Ishikawa (cell line): Measurements from ENCODE around the gene IMPG2.

Source experiments
- CEBPB ChIP-seq: IDR thresholded peaks from 2 replicates; pipeline ENCODE4 v1.6.1; 2012
- CREB1 ChIP-seq: IDR thresholded peaks from 2 replicates; pipeline ENCODE4 v1.6.1; 2012; ENCODE audit warnings: low read depth
- EGR1 ChIP-seq: IDR thresholded peaks from 2 replicates; pipeline ENCODE4 v1.6.1; 2012
- EP300 ChIP-seq: IDR thresholded peaks from 2 replicates; pipeline ENCODE4 v1.6.1; 2012; ENCODE audit warnings: borderline replicate concordance
- FOXM1 ChIP-seq: IDR thresholded peaks from 2 replicates; pipeline ENCODE4 v1.6.1; 2012; ENCODE audit warnings: low read depth, borderline replicate concordance
- MAX ChIP-seq: IDR thresholded peaks from 2 replicates; pipeline ENCODE4 v1.6.1; 2012
- NFIC ChIP-seq: IDR thresholded peaks from 2 replicates; pipeline ENCODE4 v1.6.1; 2012
- RAD21 ChIP-seq: IDR thresholded peaks from 2 replicates; pipeline ENCODE4 v1.6.1; 2012; ENCODE audit warnings: low read depth
- REST ChIP-seq: IDR thresholded peaks from 2 replicates; pipeline ENCODE4 v1.6.1; 2012; ENCODE audit warnings: low read depth, mild to moderate bottlenecking
- TAF1 ChIP-seq: IDR thresholded peaks from 2 replicates; pipeline ENCODE4 v1.6.1; 2012; ENCODE audit warnings: low read depth, mild to moderate bottlenecking
- TCF12 ChIP-seq: IDR thresholded peaks from 2 replicates; pipeline ENCODE4 v1.6.1; 2012; ENCODE audit warnings: low read depth
- TEAD4 ChIP-seq: IDR thresholded peaks from 2 replicates; pipeline ENCODE4 v1.6.1; 2012
- USF1 ChIP-seq: IDR thresholded peaks from 2 replicates; pipeline ENCODE4 v1.6.1; 2012
- YY1 ChIP-seq: IDR thresholded peaks from 2 replicates; pipeline ENCODE4 v1.6.1; 2012; ENCODE audit warnings: low read depth
- ZBTB7A ChIP-seq: IDR thresholded peaks from 2 replicates; pipeline ENCODE4 v1.6.1; 2012; ENCODE audit warnings: low read depth

Gene IMPG2

GRCh38 chr3:101195951-101196713, 124.2 kb downstream of the IMPG2 start:
- no peak for TF ChIP-seq MAX
- TF ChIP-seq RAD21 = peak; percentile 82

GRCh38 chr3:101194392-101194791, 126.0 kb downstream of the IMPG2 start:
- TF ChIP-seq NFIC (no peak), MAX (no peak), FOXM1 (no peak), REST (no peak), EP300 (no peak), CREB1 (no peak), TAF1 (no peak), CEBPB (no peak), YY1 (no peak), EGR1 (no peak), TEAD4 (no peak), TCF12 (no peak)

GRCh38 chr3:101193957-101194356, 126.4 kb downstream of the IMPG2 start:
- TF ChIP-seq RAD21 = no peak
- TF ChIP-seq USF1 = no peak
- TF ChIP-seq EP300 = no peak
- TF ChIP-seq YY1 = no peak
- no peak for TF ChIP-seq NFIC
- no peak for TF ChIP-seq TCF12

- TF ChIP-seq ZBTB7A = no peak
- no peak for TF ChIP-seq FOXM1
- TF ChIP-seq TCF12 = no peak
- TF ChIP-seq NFIC = no peak
- no peak for TF ChIP-seq CEBPB
- no peak for TF ChIP-seq YY1
- no peak for TF ChIP-seq RAD21
- no peak for TF ChIP-seq TEAD4
- no peak for TF ChIP-seq USF1
- no peak for TF ChIP-seq REST
- TF ChIP-seq CREB1 = no peak
- no peak for TF ChIP-seq MAX
- no peak for TF ChIP-seq TAF1
- TF ChIP-seq EGR1 = no peak
- TF ChIP-seq EP300 = no peak
Observed at GRCh38 chr3:101189796-101190195, 130.6 kb downstream of the IMPG2 start.

- TF ChIP-seq ZBTB7A (no peak), TEAD4 (no peak), CEBPB (no peak), CREB1 (no peak), EP300 (no peak), REST (no peak), FOXM1 (no peak)
Observed at GRCh38 chr3:101189176-101189575, 131.2 kb downstream of the IMPG2 start.
